RWPE2 (cell line): ENCODE results near the gene NEU4.

ENCODE experiments used
- ATAC-seq: fragments of 200-7000 bp; cut with Tn5 transposase; 3 replicates; pipeline ENCODE4 v1.9.1; 2021; ENCODE audit warnings: low read depth
- DNase-seq: peaks from one replicate; pipeline ENCODE4 v3.0.0-alpha.2; 2020; ENCODE audit warnings: low spot score
- H3K27ac ChIP-seq: fragments of 450-650 bp; 2 replicates; pipeline ENCODE4 v1.5.1; 2017; ENCODE audit warnings: mild to moderate bottlenecking; ENCODE audit not compliant: poor library complexity, severe bottlenecking
- H3K27me3 ChIP-seq: fragments of 250-450 bp; sonication (Bioruptor Pico); 2 replicates; pipeline ENCODE4 v1.5.1; 2021; ENCODE audit warnings: mild to moderate bottlenecking, moderate library complexity; ENCODE audit not compliant: insufficient read depth, poor library complexity, severe bottlenecking
- H3K36me3 ChIP-seq: fragments of 250-450 bp; sonication (Bioruptor Pico); 2 replicates; pipeline ENCODE4 v1.5.1; 2020; ENCODE audit warnings: low read depth, mild to moderate bottlenecking, moderate library complexity
- H3K4me1 ChIP-seq: fragments of 250-450 bp; sonication (Bioruptor Pico); 2 replicates; pipeline ENCODE4 v1.5.1; 2021; ENCODE audit warnings: mild to moderate bottlenecking, moderate library complexity; ENCODE audit not compliant: insufficient read depth, poor library complexity, severe bottlenecking
- H3K4me3 ChIP-seq: fragments of 250-450 bp; sonication (Bioruptor Pico); 2 replicates; pipeline ENCODE4 v1.5.1; 2021; ENCODE audit warnings: mild to moderate bottlenecking, moderate library complexity; ENCODE audit not compliant: severe bottlenecking
- H3K9me3 ChIP-seq: fragments of 250-450 bp; sonication (Bioruptor Pico); 2 replicates; pipeline ENCODE4 v1.5.1; 2021; ENCODE audit warnings: mild to moderate bottlenecking, moderate library complexity; ENCODE audit not compliant: severe bottlenecking
- CTCF ChIP-seq: fragments of 450-650 bp; IDR thresholded peaks from one replicate; pipeline ENCODE4 v1.5.1; 2017; ENCODE audit warnings: mild to moderate bottlenecking, moderate library complexity; ENCODE audit not compliant: poor library complexity, severe bottlenecking

Gene NEU4

GRCh38 chr2:241795021-241795999 is 13.7 kb upstream of the NEU4 start:
- no peak overlapping the region for H3K27ac ChIP-seq
- no peaks in the 10 kb centered on the region for H3K9me3 ChIP-seq
- ATAC-seq = no peak
- TF ChIP-seq CTCF = no peak
- H3K4me3 ChIP-seq = no peak overlapping the region
- DNase-seq = no peak
- H3K36me3 ChIP-seq = no peaks in the 10 kb centered on the region
- H3K4me1 ChIP-seq = no peaks in the 10 kb centered on the region
- no peaks in the 10 kb centered on the region for H3K27me3 ChIP-seq

GRCh38 chr2:241796209-241796608 is 12.8 kb upstream of the NEU4 start:
- Histone ChIP-seq H3K4me3 (no peak overlapping the region), H3K4me1 (no peaks in the 10 kb centered on the region), H3K27ac (no peak overlapping the region), H3K9me3 (no peaks in the 10 kb centered on the region), H3K27me3 (no peaks in the 10 kb centered on the region), H3K36me3 (no peaks in the 10 kb centered on the region)
- TF ChIP-seq CTCF = no peak
- DNase-seq (no peak), ATAC-seq (no peak)

DNA sequence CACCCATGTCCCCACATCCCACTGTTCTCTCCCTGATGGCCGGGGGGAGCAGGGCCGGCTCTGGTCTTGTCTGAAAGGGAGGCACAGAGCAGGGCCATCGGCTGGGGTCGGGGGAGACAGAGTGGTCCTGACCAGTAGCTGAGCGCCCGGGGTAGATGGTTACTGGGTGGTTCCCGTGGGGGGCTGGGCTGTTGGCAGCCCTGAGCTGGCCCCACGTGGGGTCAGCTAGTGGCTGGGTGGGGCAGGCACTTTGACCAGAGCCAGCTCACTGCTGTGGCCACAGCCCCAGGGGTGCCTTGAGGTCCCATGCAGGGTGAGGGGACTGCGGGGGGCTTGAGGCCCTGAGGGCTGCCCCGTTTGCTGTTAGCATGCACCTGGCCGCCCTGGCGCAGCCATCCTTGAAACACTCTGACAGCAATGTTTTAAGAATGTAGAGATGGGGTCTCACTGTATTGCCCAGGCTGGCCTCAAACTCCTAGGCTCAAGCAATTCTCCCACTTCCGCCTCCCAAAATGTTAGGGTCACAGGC is 12.3 kb upstream of the NEU4 start:
- ATAC-seq (no peak), DNase-seq (peak; percentile 62)
- Histone ChIP-seq H3K4me3 (no peak overlapping the region), H3K36me3 (no peaks in the 10 kb centered on the region), H3K4me1 (no peaks in the 10 kb centered on the region), H3K27ac (no peak overlapping the region), H3K27me3 (no peaks in the 10 kb centered on the region), H3K9me3 (no peaks in the 10 kb centered on the region)
- TF ChIP-seq CTCF = no peak

GRCh38 chr2:241797441-241798080 is 11.4 kb upstream of the NEU4 start:
- no peak for ATAC-seq
- peak; percentile 46 for DNase-seq
- Histone ChIP-seq H3K27ac (no peak overlapping the region), H3K4me1 (no peaks in the 10 kb centered on the region), H3K4me3 (no peak overlapping the region), H3K36me3 (no peaks in the 10 kb centered on the region), H3K9me3 (no peaks in the 10 kb centered on the region), H3K27me3 (no peaks in the 10 kb centered on the region)
- TF ChIP-seq CTCF = no peak
